HG02759 (cell line): ENCODE data around the gene RAB1B.

ENCODE experiments used
- ATAC-seq: cut with Tn5 transposase; IDR thresholded peaks from one replicate; pipeline ENCODE4 v1.9.1; 2021; ENCODE audit warnings: mild to moderate bottlenecking, moderate library complexity; ENCODE audit not compliant: unreplicated experiment

RAB1B gene

DNA sequence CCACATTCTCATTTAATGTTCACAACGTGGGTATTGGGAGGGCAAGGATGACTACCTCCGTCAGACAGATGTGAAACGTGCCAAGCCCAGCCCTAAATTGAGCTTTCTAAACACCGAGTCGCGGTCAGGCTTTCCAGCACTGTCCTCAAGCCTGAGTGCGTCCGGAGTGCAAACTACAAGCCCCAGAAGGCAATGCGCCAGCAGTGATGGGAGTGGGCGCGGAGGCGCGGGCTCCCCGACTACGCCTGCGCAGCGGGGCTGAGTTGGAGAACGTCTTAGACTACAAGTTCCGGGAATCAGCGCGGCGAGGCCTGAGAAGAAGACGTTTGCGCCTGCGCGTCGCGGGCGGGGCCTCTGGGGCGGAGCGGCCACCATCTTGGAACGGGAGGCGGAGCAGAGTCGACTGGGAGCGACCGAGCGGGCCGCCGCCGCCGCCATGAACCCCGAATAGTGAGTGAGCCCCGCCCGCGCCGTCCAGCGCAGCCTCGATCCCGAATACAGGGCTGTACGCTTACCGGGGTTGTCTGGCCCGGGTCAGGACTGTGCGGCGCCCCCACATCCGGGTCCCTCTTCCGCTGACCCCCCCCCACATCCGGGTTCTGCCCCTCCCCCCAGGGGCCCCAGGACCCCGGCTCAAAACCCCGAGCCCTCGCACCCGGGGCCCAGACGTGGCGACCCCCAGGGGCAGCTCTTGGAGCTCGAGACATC, at the start of gene RAB1B:
Gene RAB1B (plus strand): TSS at position 396 of the 708 bp plus-strand sequence. CDS start 41 bp downstream, at position 437.
- ATAC-seq, result peak; percentile 81

GRCh38 chr11:66218846-66219620, 49.4 kb upstream of the RAB1B start:
- ATAC-seq, result no peak

DNA sequence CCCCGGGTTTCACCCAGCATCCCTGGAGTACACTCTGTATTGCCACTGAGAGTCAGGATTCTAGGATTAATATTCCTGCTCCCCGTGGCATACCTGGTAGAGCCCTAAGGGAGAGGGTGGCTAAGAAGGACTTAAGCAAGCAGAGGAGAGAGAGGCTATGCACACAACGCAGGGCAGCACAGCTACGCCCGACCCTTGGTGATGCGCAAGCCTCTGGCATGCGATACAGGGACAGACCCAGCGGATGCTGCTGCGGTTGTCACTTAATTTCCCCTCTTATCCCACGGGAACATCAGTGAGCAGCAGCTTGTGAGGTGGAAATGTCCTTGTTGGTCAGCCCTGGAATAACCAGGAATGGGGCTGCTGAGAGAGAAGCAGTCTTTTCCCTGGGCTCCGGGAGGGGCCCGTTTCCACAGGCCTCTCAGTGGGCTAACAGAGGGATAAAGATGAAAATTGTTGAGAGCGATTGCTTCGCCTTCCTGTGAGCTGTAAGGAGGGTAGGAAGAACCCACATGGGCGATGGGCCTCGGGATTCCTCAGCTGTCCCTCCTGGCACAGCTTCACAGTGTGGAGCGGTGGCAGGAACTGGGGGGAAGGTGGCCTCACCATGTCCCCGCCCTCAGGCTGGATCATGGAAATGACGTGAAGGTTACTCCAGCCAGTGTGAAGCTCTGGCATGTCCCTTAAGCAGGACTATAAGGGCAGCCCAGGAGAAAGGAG, 48.4 kb upstream of the RAB1B start:
- ATAC-seq, result no peak

- no peak for ATAC-seq
Observed at GRCh38 chr11:66220566-66220935, 47.9 kb upstream of the RAB1B start.

DNA sequence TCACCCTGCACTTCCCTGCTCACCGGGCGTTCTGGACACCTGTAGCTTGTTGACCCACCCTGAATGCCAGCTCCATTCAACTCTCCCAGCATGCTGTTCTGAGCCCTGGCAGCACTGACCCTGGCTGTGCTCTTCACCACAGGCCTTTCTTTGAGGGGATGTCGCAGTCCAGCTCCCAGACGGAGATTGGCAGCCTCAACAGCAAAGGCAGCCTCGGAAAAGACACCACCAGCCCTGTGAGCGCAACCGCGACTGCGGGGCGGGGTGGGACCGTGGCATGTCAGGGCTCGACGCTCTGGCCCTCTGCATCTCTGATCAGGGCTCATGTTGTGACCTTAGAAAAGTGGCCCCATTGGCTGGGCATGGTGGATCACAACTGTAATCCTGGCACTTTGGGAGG, 47.4 kb upstream of the RAB1B start:
- ATAC-seq, result no peak

DNA sequence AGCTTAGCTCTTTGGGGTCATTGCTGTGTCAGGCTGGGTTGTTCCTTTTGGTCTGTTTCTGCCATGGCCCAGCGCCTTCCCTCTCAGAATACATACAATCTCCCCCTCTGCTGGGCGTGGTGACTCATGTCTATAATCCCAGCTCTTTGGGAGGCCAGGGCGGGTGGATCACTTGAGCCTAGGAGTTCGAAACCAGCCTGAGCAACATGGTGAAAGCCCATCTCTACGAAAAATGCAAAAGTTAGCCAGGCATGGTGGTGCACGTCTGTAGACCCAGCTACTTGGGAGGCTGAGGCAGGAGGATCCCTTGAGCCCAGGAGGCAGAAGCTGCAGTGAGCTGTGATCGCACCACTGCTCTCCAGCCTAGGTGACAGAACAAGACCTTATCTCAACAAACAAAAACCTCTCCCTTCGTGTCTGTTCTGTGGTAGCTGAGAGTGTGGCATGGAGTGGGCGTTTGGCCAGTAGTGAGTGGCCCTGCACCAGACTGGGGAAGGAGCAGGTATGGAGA, 46.7 kb upstream of the RAB1B start:
- no peak for ATAC-seq

- ATAC-seq, result peak; percentile 88
Observed at GRCh38 chr11:66222358-66223149, 45.9 kb upstream of the RAB1B start.

- no peak for ATAC-seq
Observed at GRCh38 chr11:66224226-66224855, 44.1 kb upstream of the RAB1B start.

DNA sequence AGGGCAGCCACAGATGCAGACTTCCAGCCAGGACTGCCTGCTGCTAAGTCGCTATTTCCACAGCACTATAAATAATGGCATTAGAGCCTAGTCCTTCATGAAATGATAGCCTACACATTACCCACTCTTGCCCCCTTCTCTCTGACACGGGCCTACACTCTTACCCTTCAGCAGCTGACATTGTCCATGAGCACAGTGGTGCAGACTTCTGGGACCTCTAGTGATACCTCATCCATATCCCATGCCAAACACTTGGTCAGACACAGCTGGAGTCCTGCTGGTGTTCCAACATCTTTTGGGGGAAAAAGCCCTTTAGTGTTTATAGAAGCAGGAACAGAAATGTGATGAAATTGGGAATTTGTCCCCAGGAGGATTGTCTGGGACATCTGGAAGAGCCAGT, 43.4 kb upstream of the RAB1B start:
- no peak for ATAC-seq

GRCh38 chr11:66226101-66226500, 42.3 kb upstream of the RAB1B start:
- ATAC-seq, result no peak

DNA sequence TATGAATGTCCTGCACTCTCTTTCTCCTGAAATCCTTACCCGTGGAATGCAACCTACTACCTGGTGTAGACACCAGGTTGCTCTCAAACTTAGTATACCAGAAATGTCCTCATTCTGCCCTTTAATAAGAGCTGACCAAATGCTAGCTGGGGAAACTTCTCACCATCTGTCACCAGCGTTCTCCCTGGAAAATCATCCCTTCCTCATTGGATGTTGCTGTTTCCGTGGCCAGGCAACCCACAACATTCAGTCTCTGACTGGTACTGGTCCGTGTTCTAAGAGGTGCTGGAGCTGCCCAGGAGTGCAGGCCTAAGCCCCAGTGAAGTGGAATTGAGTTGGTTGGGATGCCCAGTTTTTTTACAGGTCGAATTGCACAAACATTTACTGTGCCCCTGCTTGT, 40.7 kb upstream of the RAB1B start:
- ATAC-seq, result no peak

DNA sequence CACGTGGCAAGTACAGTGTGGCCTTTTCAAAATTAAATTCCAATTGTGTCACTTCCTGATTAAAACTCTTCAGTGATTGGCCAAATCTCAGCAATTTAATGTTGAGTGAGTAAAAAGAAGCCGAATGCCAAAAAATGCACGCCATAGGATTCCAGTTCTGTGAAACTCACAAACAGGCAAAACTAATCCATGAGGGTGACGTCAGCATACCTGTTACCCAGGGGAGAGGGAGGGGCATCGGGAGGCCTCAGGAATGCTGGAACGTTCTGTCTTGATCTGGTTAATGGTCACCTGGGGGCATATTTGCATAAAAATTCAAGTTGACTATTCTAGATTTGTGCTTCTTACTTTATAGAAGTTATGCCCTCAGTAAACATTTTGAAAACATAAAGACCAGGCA, 39.9 kb upstream of the RAB1B start:
- ATAC-seq, result no peak

- ATAC-seq, result no peak
Observed at GRCh38 chr11:66230156-66230555, 38.3 kb upstream of the RAB1B start.

GRCh38 chr11:66230978-66231377, 37.5 kb upstream of the RAB1B start:
- no peak for ATAC-seq

GRCh38 chr11:66231561-66231960, 36.9 kb upstream of the RAB1B start:
- ATAC-seq, result no peak

DNA sequence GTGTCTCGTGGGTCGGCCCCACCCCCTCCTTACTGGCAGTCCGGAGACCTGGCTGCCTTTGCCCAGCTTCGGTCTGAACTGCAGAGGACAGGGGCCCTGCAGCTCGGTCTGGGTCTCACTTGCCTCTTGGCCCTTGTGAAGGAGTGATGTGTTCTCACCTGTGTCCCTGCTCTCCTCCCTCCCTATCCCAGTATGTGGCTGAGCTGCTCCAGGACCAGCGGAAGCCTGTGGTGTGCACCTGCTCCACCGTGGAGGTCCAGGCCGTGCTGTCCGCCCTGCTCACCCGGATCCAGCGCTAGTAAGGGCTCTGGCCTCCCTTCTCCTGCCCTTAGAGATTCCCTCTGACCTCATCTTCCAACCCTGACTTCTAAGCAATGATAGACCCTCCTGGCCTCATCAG, 35.7 kb upstream of the RAB1B start:
- no peak for ATAC-seq

GRCh38 chr11:66233301-66233700, 35.1 kb upstream of the RAB1B start:
- ATAC-seq, result no peak

GRCh38 chr11:66235141-66235540, 33.3 kb upstream of the RAB1B start:
- ATAC-seq, result no peak

GRCh38 chr11:66237867-66238266, 30.6 kb upstream of the RAB1B start:
- ATAC-seq, result no peak

GRCh38 chr11:66238786-66239413, 29.5 kb upstream of the RAB1B start:
- no peak for ATAC-seq
